ENCODE measurements around the gene TBC1D8. TPM values are rescaled to one million over a fixed set of nuclear protein-coding genes. Genes with fewer than 3 reads are reported as not detected.
A peak's percentile ranks its signal among the peaks of the same experiment; 100 is the strongest.

Gene TBC1D8
- total RNA-seq (2021) (30.3 to 51.7 TPM (median 32.0 TPM) in 3 replicates), Bru-seq, nascent RNA (percentile 74 among the genes with signal in this experiment)
- long read RNA-seq, experiment 1, transcript TBC1D8-201 (20 exons, 3,627 nt): major isoform, 57 of 137 reads
- long read RNA-seq, experiment 1, partial matches to known transcripts: 35 of 137 reads
- long read RNA-seq, experiment 1, other reads (novel, unspliced or antisense): 43 of 137 reads
- long read RNA-seq, experiment 2, partial matches to known transcripts: 12 of 33 reads
- long read RNA-seq, experiment 2, other reads (novel, unspliced or antisense): 21 of 33 reads
- long read RNA-seq, experiment 3, partial matches to known transcripts: 0 of 1 reads
- long read RNA-seq, experiment 3, other reads (novel, unspliced or antisense): 1 of 1 reads

DNA sequence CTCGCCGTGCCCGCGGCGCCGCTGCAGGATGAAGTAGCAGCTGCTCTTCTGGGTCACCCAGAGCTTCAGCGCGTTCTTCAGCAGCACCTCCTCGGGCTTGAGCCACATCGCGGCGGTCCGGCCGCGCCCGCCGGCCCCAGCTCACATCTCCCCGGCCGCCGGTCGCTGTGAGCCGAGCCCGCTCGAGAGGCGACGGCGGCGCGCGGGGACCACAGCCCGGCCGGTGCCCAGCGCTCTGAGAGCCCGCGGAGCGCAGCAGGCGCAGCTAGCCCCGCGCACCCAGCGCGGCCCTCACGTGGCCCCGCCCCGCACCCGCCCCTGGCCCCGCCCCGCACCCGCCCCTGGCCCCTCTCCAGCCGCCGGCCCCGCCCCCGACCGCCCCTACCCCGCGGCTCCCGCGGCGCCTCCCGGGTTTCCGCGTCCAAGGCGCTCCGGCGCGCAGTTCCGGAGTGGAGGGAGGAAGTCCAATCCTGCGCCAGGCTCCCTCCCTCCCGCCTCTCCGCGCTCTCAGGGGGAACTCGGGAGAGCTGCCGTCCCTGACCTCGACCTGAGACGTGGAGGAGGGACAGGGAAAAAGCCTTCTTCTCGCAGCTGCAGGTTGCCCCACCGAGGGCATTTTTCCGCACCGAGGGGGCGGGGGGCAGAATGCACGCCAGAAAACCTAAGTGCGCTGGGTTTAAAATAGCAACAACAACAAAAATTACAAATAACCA lies at the start of gene TBC1D8:
Gene TBC1D8 (minus strand): TSS at position 237 of the 713 bp plus-strand sequence. CDS start 129 bp downstream, at position 108.
- POLR2A ChIA-PET: interaction anchor here (0.9 kb wide), 1 partner anchor 149 kb away, joined by 3 read pairs; the partner anchor contains the start of gene RPL31
- DNase-seq (ENCODE audit: low spot score) (peak; percentile 89), ATAC-seq (peak; percentile 63)
- CTCF ChIA-PET: interaction anchor here (1.0 to 5.8 kb wide), 11 partner anchors 19 to 542 kb away, joined by 3 to 102 read pairs (median 6); partner anchors contain the start of gene CNOT11
- Mint-ChIP-seq H3K9me3 (no peaks in the 10 kb centered on the region), H3K27ac (peak within 1 kb of the TSS; percentile 51; the same call in 1 of the 2 replicates), H3K4me3 (peak within 1 kb of the TSS; percentile 77), H3K27me3 (ENCODE audit: low read depth) (peaks cover 9% of the 10 kb centered on the region), H3K4me1 (peaks cover 62% of the 10 kb centered on the region), H3K36me3 (no peaks in the 10 kb centered on the region)
- TF ChIP-seq, protein P1, sequence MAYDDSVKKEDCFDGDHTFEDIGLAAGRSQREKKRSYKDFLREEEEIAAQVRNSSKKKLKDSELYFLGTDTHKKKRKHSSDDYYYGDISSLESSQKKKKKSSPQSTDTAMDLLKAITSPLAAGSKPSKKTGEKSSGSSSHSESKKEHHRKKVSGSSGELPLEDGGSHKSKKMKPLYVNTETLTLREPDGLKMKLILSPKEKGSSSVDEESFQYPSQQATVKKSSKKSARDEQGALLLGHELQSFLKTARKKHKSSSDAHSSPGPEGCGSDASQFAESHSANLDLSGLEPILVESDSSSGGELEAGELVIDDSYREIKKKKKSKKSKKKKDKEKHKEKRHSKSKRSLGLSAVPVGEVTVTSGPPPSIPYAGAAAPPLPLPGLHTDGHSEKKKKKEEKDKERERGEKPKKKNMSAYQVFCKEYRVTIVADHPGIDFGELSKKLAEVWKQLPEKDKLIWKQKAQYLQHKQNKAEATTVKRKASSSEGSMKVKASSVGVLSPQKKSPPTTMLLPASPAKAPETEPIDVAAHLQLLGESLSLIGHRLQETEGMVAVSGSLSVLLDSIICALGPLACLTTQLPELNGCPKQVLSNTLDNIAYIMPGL (CRISPR knock-in tag; IDR thresholded peaks at IDR 0.05): no peak
- no peak for TF ChIP-seq ZNF317 (CRISPR knock-in tag; IDR thresholded peaks at IDR 0.05; ENCODE audit: borderline replicate concordance, low read depth)
- peak; percentile 5; the same call in 1 of the 2 replicates for TF ChIP-seq MYBL2 (CRISPR knock-in tag; IDR thresholded peaks at IDR 0.05)
- TF ChIP-seq, protein P2, sequence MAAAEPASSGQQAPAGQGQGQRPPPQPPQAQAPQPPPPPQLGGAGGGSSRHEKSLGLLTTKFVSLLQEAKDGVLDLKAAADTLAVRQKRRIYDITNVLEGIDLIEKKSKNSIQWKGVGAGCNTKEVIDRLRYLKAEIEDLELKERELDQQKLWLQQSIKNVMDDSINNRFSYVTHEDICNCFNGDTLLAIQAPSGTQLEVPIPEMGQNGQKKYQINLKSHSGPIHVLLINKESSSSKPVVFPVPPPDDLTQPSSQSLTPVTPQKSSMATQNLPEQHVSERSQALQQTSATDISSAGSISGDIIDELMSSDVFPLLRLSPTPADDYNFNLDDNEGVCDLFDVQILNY (CRISPR knock-in tag; IDR thresholded peaks at IDR 0.05): peak; percentile 32; the same call in 1 of the 2 replicates
- TF ChIP-seq MXD4 (CRISPR knock-in tag; IDR thresholded peaks at IDR 0.05; ENCODE audit: borderline replicate concordance): no peak
- 0 out of 2 replicates have a peak, but pooled peaks have one; percentile 38 for TF ChIP-seq TEAD1 (CRISPR knock-in tag; IDR thresholded peaks at IDR 0.05)
- TF ChIP-seq ARID4B (CRISPR knock-in tag; IDR thresholded peaks at IDR 0.05; ENCODE audit: borderline replicate concordance): peak; percentile 47; the same call in 1 of the 2 replicates
- TF ChIP-seq, protein P3, sequence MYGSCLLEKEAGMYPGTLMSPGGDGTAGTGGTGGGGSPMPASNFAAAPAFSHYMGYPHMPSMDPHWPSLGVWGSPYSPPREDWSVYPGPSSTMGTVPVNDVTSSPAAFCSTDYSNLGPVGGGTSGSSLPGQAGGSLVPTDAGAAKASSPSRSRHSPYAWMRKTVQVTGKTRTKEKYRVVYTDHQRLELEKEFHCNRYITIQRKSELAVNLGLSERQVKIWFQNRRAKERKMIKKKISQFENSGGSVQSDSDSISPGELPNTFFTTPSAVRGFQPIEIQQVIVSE (CRISPR knock-in tag; IDR thresholded peaks at IDR 0.05; ENCODE audit: borderline replicate concordance): no peak
- TF ChIP-seq, protein P4, sequence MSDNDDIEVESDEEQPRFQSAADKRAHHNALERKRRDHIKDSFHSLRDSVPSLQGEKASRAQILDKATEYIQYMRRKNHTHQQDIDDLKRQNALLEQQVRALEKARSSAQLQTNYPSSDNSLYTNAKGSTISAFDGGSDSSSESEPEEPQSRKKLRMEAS (CRISPR knock-in tag; IDR thresholded peaks at IDR 0.05): peak; percentile 33; the same call in 1 of the 2 replicates
- TF ChIP-seq, protein P5, sequence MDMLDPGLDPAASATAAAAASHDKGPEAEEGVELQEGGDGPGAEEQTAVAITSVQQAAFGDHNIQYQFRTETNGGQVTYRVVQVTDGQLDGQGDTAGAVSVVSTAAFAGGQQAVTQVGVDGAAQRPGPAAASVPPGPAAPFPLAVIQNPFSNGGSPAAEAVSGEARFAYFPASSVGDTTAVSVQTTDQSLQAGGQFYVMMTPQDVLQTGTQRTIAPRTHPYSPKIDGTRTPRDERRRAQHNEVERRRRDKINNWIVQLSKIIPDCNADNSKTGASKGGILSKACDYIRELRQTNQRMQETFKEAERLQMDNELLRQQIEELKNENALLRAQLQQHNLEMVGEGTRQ (CRISPR knock-in tag; IDR thresholded peaks at IDR 0.05): peak; percentile 73
- peak; percentile 60; the same call in 1 of the 2 replicates for TF ChIP-seq SP1 (CRISPR knock-in tag; conservative IDR thresholded peaks at IDR 0.05)
- no peak for TF ChIP-seq SMAD4 (CRISPR knock-in tag; IDR thresholded peaks at IDR 0.05)
- 0 out of 2 replicates have a peak, but pooled peaks have one; percentile 16 for TF ChIP-seq ESRRA (CRISPR knock-in tag; IDR thresholded peaks at IDR 0.05; ENCODE audit: borderline replicate concordance)
- peak; percentile 77 for TF ChIP-seq PRDM15 (CRISPR knock-in tag; IDR thresholded peaks at IDR 0.05)
- TF ChIP-seq KAT7 (CRISPR knock-in tag; IDR thresholded peaks at IDR 0.05; ENCODE audit: borderline replicate concordance): peak; percentile 53; the same call in 1 of the 2 replicates
- no peak for TF ChIP-seq OVOL2 (CRISPR knock-in tag; IDR thresholded peaks at IDR 0.05; ENCODE audit: borderline replicate concordance)
